Smooth muscle cell (in vitro differentiated cells): Measurements from ENCODE around the gene JPT2. TPM values are rescaled to one million over a fixed set of nuclear protein-coding genes. Genes with fewer than 3 reads are reported as not detected.

Experiments
- DNase-seq: peaks from one replicate; lab custom pipeline; 2025; ENCODE audit not compliant: unreplicated experiment; lab: John Stamatoyannopoulos, UW
- H2AFZ ChIP-seq: fragments of 200-600 bp; sonication (generic); 2 replicates; pipeline ENCODE4 v1.6.0; 2016; ENCODE audit warnings: antibody characterized with exemption, low read depth, mild to moderate bottlenecking
- H3F3A ChIP-seq: fragments of 200-600 bp; sonication (generic); 2 replicates; pipeline ENCODE4 v1.6.0; 2017; ENCODE audit warnings: antibody characterized with exemption, low read depth
- H3K27ac ChIP-seq: fragments of 200-600 bp; sonication (generic); 2 replicates; pipeline ENCODE4 v1.5.1; 2016; ENCODE audit warnings: low read depth, mild to moderate bottlenecking
- H3K27me3 ChIP-seq: fragments of 200-600 bp; sonication (generic); 2 replicates; pipeline ENCODE4 v1.6.1; 2016; ENCODE audit warnings: low read depth, mild to moderate bottlenecking
- H3K36me3 ChIP-seq: fragments of 200-600 bp; sonication (generic); 2 replicates; pipeline ENCODE4 v1.5.1; 2016; ENCODE audit warnings: low read depth
- H3K4me1 ChIP-seq: fragments of 200-600 bp; sonication (generic); 2 replicates; pipeline ENCODE4 v1.5.1; 2016; ENCODE audit warnings: low read depth
- H3K4me2 ChIP-seq: fragments of 200-600 bp; sonication (generic); 2 replicates; pipeline ENCODE4 v1.6.0; 2016; ENCODE audit warnings: mild to moderate bottlenecking
- H3K4me3 ChIP-seq: fragments of 200-600 bp; sonication (generic); 2 replicates; pipeline ENCODE4 v1.5.1; 2016; ENCODE audit warnings: mild to moderate bottlenecking
- H3K79me2 ChIP-seq: fragments of 200-600 bp; sonication (generic); 2 replicates; pipeline ENCODE4 v1.6.0; 2016; ENCODE audit warnings: low read depth, mild to moderate bottlenecking
- H3K9ac ChIP-seq: fragments of 200-600 bp; sonication (generic); 2 replicates; pipeline ENCODE4 v1.6.0; 2016; ENCODE audit warnings: low read depth
- H3K9me3 ChIP-seq: fragments of 200-600 bp; sonication (generic); replicated peaks from 2 replicates; pipeline ENCODE4 v1.5.1; 2016; ENCODE audit warnings: low read depth
- H4K20me1 ChIP-seq: fragments of 200-600 bp; sonication (generic); 2 replicates; pipeline ENCODE4 v1.6.0; 2016; ENCODE audit warnings: low read depth
- WGBS: methylation state at CpG from one replicate; pipeline ENCODE4 v1.1.7; 2016; ENCODE audit warnings: low lambda C conversion rate; 5-methylcytosine and 5-hydroxymethylcytosine counted together
- polyA plus RNA-seq: library from polyadenylated mRNA; unstranded; fragments of >200 nt; fragmentation: Nextera tagmentation; extraction: Ambion mirVana; gene quantifications from 2 replicates; pipeline ENCODE4 v1.2.1, GENCODE V29; 2016
- total RNA-seq: library from RNA; depleted of rRNA; stranded (reverse); fragments of >200 nt; gene quantifications from 2 replicates; pipeline ENCODE4 v1.2.3, GENCODE V29; 2014
- TF ChIP-seq, protein P1 (sequence below): fragments of 200-600 bp; sonication (generic); IDR thresholded peaks from 2 replicates; pipeline ENCODE4 v1.5.1; 2017; ENCODE audit warnings: borderline replicate concordance, mild to moderate bottlenecking, antibody characterized with exemption; ENCODE audit not compliant: insufficient read depth, poor library complexity, severe bottlenecking

The JPT2 gene
- total and polyA plus RNA-seq, 2 experiments from 2014 or later: 7.2 to 28.6 TPM

GRCh38 chr16:1635070-1635469 is 43.0 kb upstream of the JPT2 start:
- no peak overlapping the region for H3K4me3 ChIP-seq
- no peaks in the 10 kb centered on the region for H3K4me1 ChIP-seq
- H2AFZ ChIP-seq: no peak overlapping the region
- H3K9me3 ChIP-seq: no peaks in the 10 kb centered on the region
- peaks cover 40% of the 10 kb centered on the region for H3K79me2 ChIP-seq
- peaks cover 79% of the 10 kb centered on the region for H4K20me1 ChIP-seq
- no peaks in the 10 kb centered on the region for H3K27me3 ChIP-seq
- no peak overlapping the region for H3K27ac ChIP-seq
- no peak overlapping the region for H3K9ac ChIP-seq
- H3F3A ChIP-seq: no peaks in the 10 kb centered on the region
- DNase-seq: no peak
- WGBS: 62% methylated on average over 13 of the region's 13 CpGs
- peaks cover 6% of the 10 kb centered on the region for H3K36me3 ChIP-seq
- TF ChIP-seq, protein P1, sequence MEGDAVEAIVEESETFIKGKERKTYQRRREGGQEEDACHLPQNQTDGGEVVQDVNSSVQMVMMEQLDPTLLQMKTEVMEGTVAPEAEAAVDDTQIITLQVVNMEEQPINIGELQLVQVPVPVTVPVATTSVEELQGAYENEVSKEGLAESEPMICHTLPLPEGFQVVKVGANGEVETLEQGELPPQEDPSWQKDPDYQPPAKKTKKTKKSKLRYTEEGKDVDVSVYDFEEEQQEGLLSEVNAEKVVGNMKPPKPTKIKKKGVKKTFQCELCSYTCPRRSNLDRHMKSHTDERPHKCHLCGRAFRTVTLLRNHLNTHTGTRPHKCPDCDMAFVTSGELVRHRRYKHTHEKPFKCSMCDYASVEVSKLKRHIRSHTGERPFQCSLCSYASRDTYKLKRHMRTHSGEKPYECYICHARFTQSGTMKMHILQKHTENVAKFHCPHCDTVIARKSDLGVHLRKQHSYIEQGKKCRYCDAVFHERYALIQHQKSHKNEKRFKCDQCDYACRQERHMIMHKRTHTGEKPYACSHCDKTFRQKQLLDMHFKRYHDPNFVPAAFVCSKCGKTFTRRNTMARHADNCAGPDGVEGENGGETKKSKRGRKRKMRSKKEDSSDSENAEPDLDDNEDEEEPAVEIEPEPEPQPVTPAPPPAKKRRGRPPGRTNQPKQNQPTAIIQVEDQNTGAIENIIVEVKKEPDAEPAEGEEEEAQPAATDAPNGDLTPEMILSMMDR: no peak
- no peak overlapping the region for H3K4me2 ChIP-seq

DNA sequence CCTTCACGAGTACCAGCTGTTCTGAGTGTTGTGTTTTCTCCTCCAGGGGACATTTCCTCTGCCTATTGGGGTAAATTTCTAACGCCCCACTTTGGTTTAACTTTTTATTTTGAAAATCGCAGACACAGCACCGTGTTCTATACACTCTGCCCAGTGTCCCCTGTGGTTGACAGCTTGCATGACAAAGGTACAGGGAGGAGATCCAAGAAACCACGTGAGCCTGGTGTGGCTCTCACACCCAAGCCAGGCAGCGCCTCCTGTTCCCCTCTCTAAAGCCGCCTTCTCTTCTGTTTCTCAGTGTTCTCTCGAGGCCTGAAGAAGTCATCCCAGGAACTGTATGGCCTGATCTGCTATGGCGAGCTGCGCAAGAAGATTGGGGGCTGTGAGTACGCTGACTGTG is 40.6 kb upstream of the JPT2 start:
- H3K79me2 ChIP-seq: peaks cover 27% of the 10 kb centered on the region
- 96% methylated on average over 11 of the region's 11 CpGs for WGBS
- TF ChIP-seq, protein P1: no peak
- DNase-seq: no peak
- H4K20me1 ChIP-seq: peaks cover 55% of the 10 kb centered on the region
- no peak overlapping the region for H2AFZ ChIP-seq
- H3K4me2 ChIP-seq: no peak overlapping the region
- no peaks in the 10 kb centered on the region for H3K9me3 ChIP-seq
- H3K27me3 ChIP-seq: no peaks in the 10 kb centered on the region
- no peaks in the 10 kb centered on the region for H3K4me1 ChIP-seq
- H3F3A ChIP-seq: no peaks in the 10 kb centered on the region
- H3K4me3 ChIP-seq: no peak overlapping the region
- H3K27ac ChIP-seq: no peak overlapping the region
- H3K9ac ChIP-seq: no peak overlapping the region
- H3K36me3 ChIP-seq: peaks cover 6% of the 10 kb centered on the region

GRCh38 chr16:1638757-1639156 is 39.3 kb upstream of the JPT2 start:
- Histone ChIP-seq H3K4me3 (no peak overlapping the region), H3K9me3 (no peaks in the 10 kb centered on the region), H3K4me2 (no peak overlapping the region), H3K4me1 (no peaks in the 10 kb centered on the region), H2AFZ (no peak overlapping the region), H3K27me3 (no peaks in the 10 kb centered on the region), H3K36me3 (peaks cover 2% of the 10 kb centered on the region), H3K9ac (no peak overlapping the region), H3F3A (no peaks in the 10 kb centered on the region), H3K79me2 (peaks cover 17% of the 10 kb centered on the region), H4K20me1 (peaks cover 48% of the 10 kb centered on the region), H3K27ac (no peak overlapping the region)
- TF ChIP-seq, protein P1: no peak
- 98% methylated on average over 8 of the region's 8 CpGs for WGBS
- DNase-seq: no peak

- Histone ChIP-seq H3K4me1 (no peaks in the 10 kb centered on the region), H2AFZ (no peak overlapping the region), H3K9me3 (no peaks in the 10 kb centered on the region), H3K27ac (no peak overlapping the region), H3K79me2 (peaks cover 17% of the 10 kb centered on the region), H4K20me1 (peaks cover 49% of the 10 kb centered on the region), H3K27me3 (no peaks in the 10 kb centered on the region), H3K4me2 (no peak overlapping the region), H3K36me3 (no peaks in the 10 kb centered on the region), H3K4me3 (no peak overlapping the region), H3F3A (no peaks in the 10 kb centered on the region), H3K9ac (no peak overlapping the region)
- 83% methylated on average over 2 of the region's 2 CpGs for WGBS
- TF ChIP-seq, protein P1: no peak
- no peak for DNase-seq
Measured at GRCh38 chr16:1639282-1639681, 38.8 kb upstream of the JPT2 start.
